HEK293 (cell line): ENCODE data around the gene TSPY2.
"Not testable (repeated sequence)": the region's sequence is repeated elsewhere in the genome, so short reads cannot be mapped to it uniquely, and the experiment has no call there.

Experiments
- CTCF ChIA-PET: fragments of 350-600 bp; formaldehyde crosslinking; extraction: SDS; loops from one replicate; lab custom pipeline; 2021; ENCODE audit warnings: antibody characterized with exemption; lab: Yijun Ruan, JAX
- POLR2A ChIA-PET: fragments of 300-600 bp; formaldehyde crosslinking; extraction: SDS; loops from one replicate; lab custom pipeline; 2020; ENCODE audit warnings: antibody characterized with exemption, inconsistent platforms; lab: Yijun Ruan, JAX
- H3K27ac ChIP-seq: fragments of 200-500 bp; sonication (Bioruptor generic); 2 replicates; pipeline ENCODE4 v1.5.1; 2014; ENCODE audit warnings: low read depth, low read length, control low read depth, inconsistent platforms; ENCODE audit errors: extremely low read depth
- H3K36me3 ChIP-seq, 2 experiments: fragments of 200-500 bp in 1 of 2; sonication (Bioruptor generic) in 1 of 2; 1 replicate in 1 of 2; 2 replicates in 1 of 2; pipeline ENCODE4 v1.5.1; 2014 to 2017; ENCODE audit warnings: inconsistent platforms in 2 of 2, low read length in 2 of 2; ENCODE audit not compliant: control insufficient read depth in 2 of 2, insufficient read depth in 1 of 2
- H3K4me1 ChIP-seq: fragments of 200-500 bp; sonication (Bioruptor generic); 2 replicates; pipeline ENCODE4 v1.5.1; 2014; ENCODE audit warnings: mild to moderate bottlenecking, low read length, inconsistent platforms; ENCODE audit not compliant: control insufficient read depth, insufficient read depth
- H3K4me3 ChIP-seq: 2 replicates; pipeline ENCODE4 v1.5.1; 2011; ENCODE audit warnings: low read depth, mild to moderate bottlenecking, control low read depth, low read length, moderate library complexity
- H3K9me3 ChIP-seq: fragments of 200-500 bp; sonication (Bioruptor generic); 2 replicates; pipeline ENCODE4 v1.5.1; 2014; ENCODE audit warnings: low read depth, low read length, inconsistent platforms; ENCODE audit not compliant: control insufficient read depth, insufficient read depth

Gene TSPY2

GRCh38 chrY:6245923-6246322, at the start of gene TSPY2:
TSS of gene TSPY2 (plus strand) at chrY:6246223. CDS start at chrY:6246269, 46 bp downstream.
- H3K4me1 ChIP-seq, H3K9me3 ChIP-seq, H3K27ac ChIP-seq, CTCF ChIA-PET, H3K4me3 ChIP-seq, POLR2A ChIA-PET, H3K36me3 ChIP-seq: not testable (repeated sequence)

- H3K36me3 ChIP-seq, CTCF ChIA-PET, POLR2A ChIA-PET, H3K9me3 ChIP-seq, H3K4me3 ChIP-seq, H3K4me1 ChIP-seq, H3K27ac ChIP-seq: not testable (repeated sequence)
These were observed 36.5 kb upstream of the TSPY2 start for GRCh38 chrY:6209565-6209964.

GRCh38 chrY:6217045-6217444, 29.0 kb upstream of the TSPY2 start:
- H3K36me3 ChIP-seq, CTCF ChIA-PET, H3K4me3 ChIP-seq, H3K9me3 ChIP-seq, POLR2A ChIA-PET, H3K4me1 ChIP-seq, H3K27ac ChIP-seq: not testable (repeated sequence)

- H3K36me3 ChIP-seq, H3K4me1 ChIP-seq, POLR2A ChIA-PET, H3K9me3 ChIP-seq, H3K27ac ChIP-seq, H3K4me3 ChIP-seq, CTCF ChIA-PET: not testable (repeated sequence)
These were observed 23.8 kb downstream of the TSPY2 start for GRCh38 chrY:6269839-6270238.
